ENCODE measurements around the gene VAV2. TPM values are rescaled to one million over a fixed set of nuclear protein-coding genes. Genes with fewer than 3 reads are reported as not detected.

VAV2 gene
- total and polyA plus RNA-seq, 9 of the 15 experiments (the other 6 are each of a cell fraction or from before 2014, with no cell fraction given) = 0.01 to 2.7 (median 1.0) TPM; not detected in 1

DNA sequence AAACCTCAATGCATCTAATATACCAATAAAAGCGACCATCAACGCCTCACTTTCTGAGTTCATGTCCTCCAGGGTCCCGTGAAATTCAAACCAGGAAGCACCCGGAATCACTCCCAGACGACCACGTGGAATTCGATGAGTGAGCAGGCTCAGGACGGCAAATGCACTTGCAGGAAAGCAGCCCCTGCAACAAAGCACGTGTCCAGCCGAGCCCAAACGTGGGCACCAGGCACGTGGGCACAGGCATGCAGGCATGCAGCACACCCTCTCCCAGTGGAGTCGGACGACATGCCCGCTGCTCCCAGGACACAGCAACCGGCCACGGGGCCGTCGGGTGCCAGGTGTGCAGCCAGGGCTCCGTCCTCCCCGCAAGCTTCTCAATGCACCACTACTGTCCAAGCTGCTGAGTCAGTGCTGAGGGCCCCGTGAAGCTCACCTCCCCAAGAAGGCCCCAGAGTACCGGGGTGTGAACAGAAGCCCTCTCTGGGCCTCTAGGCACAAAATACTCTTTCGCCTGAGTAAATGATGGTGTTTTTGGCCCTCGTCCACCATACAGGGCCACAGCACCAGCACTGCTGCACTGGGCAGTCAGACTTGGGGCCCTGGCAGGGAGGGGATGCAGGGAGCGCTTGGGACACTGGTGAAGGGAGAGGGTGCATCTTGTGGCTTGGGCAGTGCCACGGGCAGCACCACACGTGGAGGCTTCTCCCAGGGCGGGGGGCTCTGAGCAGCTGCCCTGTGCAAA is 87.6 kb downstream of the VAV2 start:
- Histone ChIP-seq H4K20me1 (replicated peaks; ENCODE audit: control insufficient read depth, insufficient read depth, low read length) (peaks cover 18% of the 10 kb centered on the region), H3K27me3 (ENCODE audit: control insufficient read depth in 2 of 2, insufficient read depth in 2 of 2, low read length in 2 of 2) (peaks cover 21 to 73% of the 10 kb centered on the region in 2 experiments; a peak in 4 of 5 replicates), H3K4me2 (ENCODE audit: insufficient read depth, low read length) (no peak overlapping the region), H3K9me1 (ENCODE audit: control insufficient read depth, insufficient read depth, low read length) (no peaks in the 10 kb centered on the region), H3K4me1 (replicated peaks in 1 of 2; ENCODE audit: control insufficient read depth in 2 of 2, insufficient read depth in 2 of 2, low read length in 2 of 2) (peaks cover 0 to 14% of the 10 kb centered on the region in 2 experiments; a peak in 2 of 5 replicates), H2AFZ (ENCODE audit: low read depth, low read length) (no peak overlapping the region), H3K9me3 (replicated peaks; ENCODE audit: control insufficient read depth, insufficient read depth, low read depth, low read length) (no peaks in the 10 kb centered on the region), H3K79me2 (ENCODE audit: control insufficient read depth, insufficient read depth, low read length) (no peaks in the 10 kb centered on the region), H3K36me3 (ENCODE audit: control insufficient read depth, insufficient read depth, low read length) (no peaks in the 10 kb centered on the region), H3K4me3 (no peak overlapping the region), H3K27ac (ENCODE audit: extremely low read depth, low read depth, low read length) (no peak overlapping the region), H3K9ac (ENCODE audit: insufficient read depth in 1 of 2, low read depth in 2 of 2, low read length in 2 of 2) (no peak overlapping the region)
- WGBS (ENCODE audit: insufficient coverage, low coverage, missing lambda C conversion rate) = 5% methylated on average over 22 of the region's 29 CpGs
- no TSS peak for BruUV-seq (replicated peaks)
- ATAC-seq = no peak
- DNase-seq (ENCODE audit: extremely low read depth in 1 of 4, low spot score in 3 of 4) = no peak
- intact Hi-C loops (cut with micrococcal nuclease) (no loop called here), in situ Hi-C loops (cut with MboI) (no loop called here)
- CTCF ChIA-PET (ENCODE audit: low intra/inter-chr PET ratio) = no interaction called here
- POLR2A ChIA-PET = no interaction called here
- FAIRE-seq = no peak
- TF ChIP-seq HNRNPUL1 (IDR thresholded peaks at IDR 0.05; ENCODE audit: low read length) (no peak), PCBP1 (IDR thresholded peaks at IDR 0.05; ENCODE audit: low read depth, low read length, poor library complexity, severe bottlenecking) (no peak), ZNF165 (CRISPR knock-in tag; IDR thresholded peaks at IDR 0.05; ENCODE audit: borderline replicate concordance) (no peak), LARP7 (IDR thresholded peaks at IDR 0.05) (no peak), EP300 (IDR thresholded peaks at IDR 0.05; ENCODE audit: low read length) (no peak)
- TF ChIP-seq, protein P1, sequence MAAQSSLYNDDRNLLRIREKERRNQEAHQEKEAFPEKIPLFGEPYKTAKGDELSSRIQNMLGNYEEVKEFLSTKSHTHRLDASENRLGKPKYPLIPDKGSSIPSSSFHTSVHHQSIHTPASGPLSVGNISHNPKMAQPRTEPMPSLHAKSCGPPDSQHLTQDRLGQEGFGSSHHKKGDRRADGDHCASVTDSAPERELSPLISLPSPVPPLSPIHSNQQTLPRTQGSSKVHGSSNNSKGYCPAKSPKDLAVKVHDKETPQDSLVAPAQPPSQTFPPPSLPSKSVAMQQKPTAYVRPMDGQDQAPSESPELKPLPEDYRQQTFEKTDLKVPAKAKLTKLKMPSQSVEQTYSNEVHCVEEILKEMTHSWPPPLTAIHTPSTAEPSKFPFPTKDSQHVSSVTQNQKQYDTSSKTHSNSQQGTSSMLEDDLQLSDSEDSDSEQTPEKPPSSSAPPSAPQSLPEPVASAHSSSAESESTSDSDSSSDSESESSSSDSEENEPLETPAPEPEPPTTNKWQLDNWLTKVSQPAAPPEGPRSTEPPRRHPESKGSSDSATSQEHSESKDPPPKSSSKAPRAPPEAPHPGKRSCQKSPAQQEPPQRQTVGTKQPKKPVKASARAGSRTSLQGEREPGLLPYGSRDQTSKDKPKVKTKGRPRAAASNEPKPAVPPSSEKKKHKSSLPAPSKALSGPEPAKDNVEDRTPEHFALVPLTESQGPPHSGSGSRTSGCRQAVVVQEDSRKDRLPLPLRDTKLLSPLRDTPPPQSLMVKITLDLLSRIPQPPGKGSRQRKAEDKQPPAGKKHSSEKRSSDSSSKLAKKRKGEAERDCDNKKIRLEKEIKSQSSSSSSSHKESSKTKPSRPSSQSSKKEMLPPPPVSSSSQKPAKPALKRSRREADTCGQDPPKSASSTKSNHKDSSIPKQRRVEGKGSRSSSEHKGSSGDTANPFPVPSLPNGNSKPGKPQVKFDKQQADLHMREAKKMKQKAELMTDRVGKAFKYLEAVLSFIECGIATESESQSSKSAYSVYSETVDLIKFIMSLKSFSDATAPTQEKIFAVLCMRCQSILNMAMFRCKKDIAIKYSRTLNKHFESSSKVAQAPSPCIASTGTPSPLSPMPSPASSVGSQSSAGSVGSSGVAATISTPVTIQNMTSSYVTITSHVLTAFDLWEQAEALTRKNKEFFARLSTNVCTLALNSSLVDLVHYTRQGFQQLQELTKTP (IDR thresholded peaks at IDR 0.05; ENCODE audit: low read depth in 1 of 2, partially characterized antibody in 2 of 2) = no peak
- TF ChIP-seq, protein P2, sequence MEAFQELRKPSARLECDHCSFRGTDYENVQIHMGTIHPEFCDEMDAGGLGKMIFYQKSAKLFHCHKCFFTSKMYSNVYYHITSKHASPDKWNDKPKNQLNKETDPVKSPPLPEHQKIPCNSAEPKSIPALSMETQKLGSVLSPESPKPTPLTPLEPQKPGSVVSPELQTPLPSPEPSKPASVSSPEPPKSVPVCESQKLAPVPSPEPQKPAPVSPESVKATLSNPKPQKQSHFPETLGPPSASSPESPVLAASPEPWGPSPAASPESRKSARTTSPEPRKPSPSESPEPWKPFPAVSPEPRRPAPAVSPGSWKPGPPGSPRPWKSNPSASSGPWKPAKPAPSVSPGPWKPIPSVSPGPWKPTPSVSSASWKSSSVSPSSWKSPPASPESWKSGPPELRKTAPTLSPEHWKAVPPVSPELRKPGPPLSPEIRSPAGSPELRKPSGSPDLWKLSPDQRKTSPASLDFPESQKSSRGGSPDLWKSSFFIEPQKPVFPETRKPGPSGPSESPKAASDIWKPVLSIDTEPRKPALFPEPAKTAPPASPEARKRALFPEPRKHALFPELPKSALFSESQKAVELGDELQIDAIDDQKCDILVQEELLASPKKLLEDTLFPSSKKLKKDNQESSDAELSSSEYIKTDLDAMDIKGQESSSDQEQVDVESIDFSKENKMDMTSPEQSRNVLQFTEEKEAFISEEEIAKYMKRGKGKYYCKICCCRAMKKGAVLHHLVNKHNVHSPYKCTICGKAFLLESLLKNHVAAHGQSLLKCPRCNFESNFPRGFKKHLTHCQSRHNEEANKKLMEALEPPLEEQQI (IDR thresholded peaks at IDR 0.05) = no peak

Data from K562 (cell line).